ENCODE data around the gene RHEX. TPM values are rescaled to one million over a fixed set of nuclear protein-coding genes. Genes with fewer than 3 reads are reported as not detected.
A peak's percentile ranks its signal among the peaks of the same experiment; 100 is the strongest.
"Not testable (repeated sequence)": the region's sequence is repeated elsewhere in the genome, so short reads cannot be mapped to it uniquely, and the experiment has no call there.

The RHEX gene
- polyA plus RNA-seq, 6 donors from 2014 or later: 0.28 to 5.3 (median 0.60) TPM

GRCh38 chr1:206055639-206056323, 2.8 kb downstream of the RHEX start:
- peaks cover 58 to 86% (median 82%) of the 10 kb centered on the region in 3 donors for H3K4me1 Mint-ChIP-seq
- not testable (repeated sequence) for H3K27me3 Mint-ChIP-seq; DNase-seq; H3K9me3 Mint-ChIP-seq; ATAC-seq (ENCODE audit: low read depth in 2 of 2); H3K36me3 Mint-ChIP-seq
- H3K27ac Mint-ChIP-seq: peak overlapping the region in 5 of 6 donors; percentile 18 to 71 (median 24)
- peak overlapping the region in 3 of 8 donors; percentile 4 to 45 (median 21) for H3K4me3 Mint-ChIP-seq

- peaks cover 44 to 69% (median 63%) of the 10 kb centered on the region in 3 donors for H3K4me1 Mint-ChIP-seq
- peak overlapping the region; percentile 1 to 96 (median 90) for H3K27ac Mint-ChIP-seq
- peaks cover 14 to 17% of the 10 kb centered on the region in 2 donors for H3K36me3 Mint-ChIP-seq
- DNase-seq; H3K9me3 Mint-ChIP-seq; ATAC-seq (ENCODE audit: low read depth in 2 of 2); H3K27me3 Mint-ChIP-seq: not testable (repeated sequence)
- H3K4me3 Mint-ChIP-seq: peak overlapping the region in 7 of 8 donors; percentile 25 to 80 (median 43)
These were observed 5.4 kb downstream of the RHEX start for GRCh38 chr1:206058289-206058926.

DNA sequence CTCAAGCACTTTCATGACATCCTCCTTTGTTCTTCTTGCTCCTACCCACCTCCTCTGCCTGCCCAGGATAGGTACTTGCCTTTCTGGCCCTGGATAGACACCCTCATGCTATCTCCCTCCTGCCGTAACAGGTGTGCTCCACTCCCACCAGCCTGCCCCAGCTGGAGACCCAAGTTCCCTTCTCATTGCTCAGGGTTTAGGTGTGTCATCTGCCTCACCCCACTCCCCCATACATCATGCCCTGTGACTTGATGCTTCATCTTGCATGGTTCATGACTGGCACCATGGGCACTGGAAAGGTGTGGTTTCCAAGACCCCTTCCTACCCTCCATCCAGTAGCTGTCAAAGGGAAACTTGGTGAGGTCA, 5.9 kb downstream of the RHEX start:
- no peak for DNase-seq
- peak overlapping the region in 5 of 6 donors; percentile 47 to 96 (median 93) for H3K27ac Mint-ChIP-seq
- no peaks in the 10 kb centered on the region for H3K27me3 Mint-ChIP-seq
- no peak for ATAC-seq (ENCODE audit: low read depth in 2 of 2)
- peak overlapping the region in 4 of 8 donors; percentile 25 to 76 (median 48) for H3K4me3 Mint-ChIP-seq
- H3K9me3 Mint-ChIP-seq: peaks cover 0 to 4% (median 2%) of the 10 kb centered on the region in 7 donors
- peaks cover 14 to 17% of the 10 kb centered on the region in 2 donors for H3K36me3 Mint-ChIP-seq
- H3K4me1 Mint-ChIP-seq: peaks cover 39 to 64% (median 58%) of the 10 kb centered on the region in 3 donors

- Mint-ChIP-seq H3K27me3 (no peaks in the 10 kb centered on the region), H3K4me1 (peaks cover 36 to 60% (median 54%) of the 10 kb centered on the region in 3 donors), H3K36me3 (peaks cover 14 to 17% of the 10 kb centered on the region in 2 donors), H3K9me3 (peaks cover 0 to 4% (median 2%) of the 10 kb centered on the region in 7 donors), H3K4me3 (peak overlapping the region in 2 of 8 donors; percentile 25 to 48), H3K27ac (peak overlapping the region in 4 of 6 donors; percentile 85 to 98 (median 90))
- DNase-seq (no peak), ATAC-seq (ENCODE audit: low read depth in 2 of 2) (no peak)
These were observed 6.5 kb downstream of the RHEX start for GRCh38 chr1:206059355-206059915.

GRCh38 chr1:206060844-206061243, 7.9 kb downstream of the RHEX start:
- ATAC-seq (ENCODE audit: low read depth in 2 of 2) (no peak), DNase-seq (no peak)
- Mint-ChIP-seq H3K27me3 (no peaks in the 10 kb centered on the region), H3K27ac (peak overlapping the region in 2 of 6 donors; percentile 11 to 86), H3K36me3 (peaks cover 14 to 17% of the 10 kb centered on the region in 2 donors), H3K4me3 (no peak overlapping the region), H3K9me3 (peaks cover 0 to 4% (median 2%) of the 10 kb centered on the region in 7 donors), H3K4me1 (peaks cover 40 to 60% (median 54%) of the 10 kb centered on the region in 3 donors)

DNA sequence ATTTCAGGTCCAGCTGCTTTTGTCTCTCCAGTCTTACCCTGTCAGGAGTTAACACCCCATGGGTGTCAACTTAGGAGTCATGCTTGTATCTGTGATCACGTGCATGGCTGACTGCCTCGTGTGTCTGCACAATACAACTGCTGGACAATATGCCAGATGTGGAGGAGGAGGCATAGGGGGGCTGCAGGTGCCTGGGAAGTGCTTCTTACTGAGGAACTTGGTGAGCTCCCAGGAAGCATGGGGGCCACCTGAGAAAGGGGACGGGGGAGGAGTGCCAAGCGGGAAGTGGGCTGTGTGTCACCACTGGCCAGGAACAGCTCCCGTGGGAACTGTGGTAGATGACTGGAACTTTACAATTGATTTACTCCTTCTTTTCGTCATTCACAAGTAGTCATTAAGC, 9.5 kb downstream of the RHEX start:
- no peak for DNase-seq
- Mint-ChIP-seq H3K27me3 (no peaks in the 10 kb centered on the region), H3K4me1 (peaks cover 44 to 68% (median 65%) of the 10 kb centered on the region in 3 donors), H3K9me3 (peaks cover 0 to 4% (median 2%) of the 10 kb centered on the region in 7 donors), H3K27ac (peak overlapping the region in 2 of 6 donors; percentile 7 to 34), H3K4me3 (no peak overlapping the region), H3K36me3 (peaks cover 7 to 17% of the 10 kb centered on the region in 2 donors)
- no peak for ATAC-seq (ENCODE audit: low read depth in 2 of 2)

GRCh38 chr1:206064001-206064400, 11.0 kb downstream of the RHEX start:
- H3K27ac Mint-ChIP-seq; H3K27me3 Mint-ChIP-seq; DNase-seq; H3K9me3 Mint-ChIP-seq; ATAC-seq (ENCODE audit: low read depth in 2 of 2); H3K4me3 Mint-ChIP-seq: not testable (repeated sequence)
- peaks cover 7 to 17% of the 10 kb centered on the region in 2 donors for H3K36me3 Mint-ChIP-seq
- peaks cover 47 to 67% (median 62%) of the 10 kb centered on the region in 3 donors for H3K4me1 Mint-ChIP-seq

DNA sequence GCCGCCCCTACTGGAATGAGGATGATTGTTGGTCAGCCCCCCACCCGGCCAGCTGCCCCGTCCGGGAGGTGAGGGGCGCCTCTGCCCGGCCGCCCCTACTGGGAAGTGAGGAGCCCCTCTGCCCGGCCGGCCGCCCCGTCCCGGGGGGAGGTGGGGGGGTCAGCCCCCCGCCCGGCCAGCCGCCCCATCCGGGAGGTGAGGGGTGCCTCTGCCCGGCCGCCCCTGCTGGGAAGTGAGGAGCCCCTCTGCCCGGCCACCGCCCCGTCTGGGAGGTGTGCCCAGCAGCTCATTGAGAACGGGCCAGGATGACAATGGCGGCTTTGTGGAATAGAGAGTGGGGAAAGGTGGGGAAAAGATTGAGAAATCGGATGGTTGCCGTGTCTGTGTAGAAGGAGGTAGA, 11.5 kb downstream of the RHEX start:
- H3K4me3 Mint-ChIP-seq; ATAC-seq (ENCODE audit: low read depth in 2 of 2); H3K27ac Mint-ChIP-seq; DNase-seq; H3K9me3 Mint-ChIP-seq; H3K27me3 Mint-ChIP-seq: not testable (repeated sequence)
- Mint-ChIP-seq H3K4me1 (peaks cover 44 to 62% (median 57%) of the 10 kb centered on the region in 3 donors), H3K36me3 (peaks cover 7 to 17% of the 10 kb centered on the region in 2 donors)

- ATAC-seq (ENCODE audit: low read depth in 2 of 2) (no peak), DNase-seq (no peak)
- H3K4me1 Mint-ChIP-seq: peaks cover 33 to 51% (median 45%) of the 10 kb centered on the region in 3 donors
- peak overlapping the region in 4 of 6 donors; percentile 26 to 88 (median 39) for H3K27ac Mint-ChIP-seq
- H3K36me3 Mint-ChIP-seq: peaks cover 7 to 10% of the 10 kb centered on the region in 2 donors
- H3K4me3 Mint-ChIP-seq: no peak overlapping the region
- H3K27me3 Mint-ChIP-seq: no peaks in the 10 kb centered on the region
- H3K9me3 Mint-ChIP-seq: peaks cover 0 to 4% (median 2%) of the 10 kb centered on the region in 7 donors
These were observed 12.7 kb downstream of the RHEX start for GRCh38 chr1:206065547-206066145.

DNA sequence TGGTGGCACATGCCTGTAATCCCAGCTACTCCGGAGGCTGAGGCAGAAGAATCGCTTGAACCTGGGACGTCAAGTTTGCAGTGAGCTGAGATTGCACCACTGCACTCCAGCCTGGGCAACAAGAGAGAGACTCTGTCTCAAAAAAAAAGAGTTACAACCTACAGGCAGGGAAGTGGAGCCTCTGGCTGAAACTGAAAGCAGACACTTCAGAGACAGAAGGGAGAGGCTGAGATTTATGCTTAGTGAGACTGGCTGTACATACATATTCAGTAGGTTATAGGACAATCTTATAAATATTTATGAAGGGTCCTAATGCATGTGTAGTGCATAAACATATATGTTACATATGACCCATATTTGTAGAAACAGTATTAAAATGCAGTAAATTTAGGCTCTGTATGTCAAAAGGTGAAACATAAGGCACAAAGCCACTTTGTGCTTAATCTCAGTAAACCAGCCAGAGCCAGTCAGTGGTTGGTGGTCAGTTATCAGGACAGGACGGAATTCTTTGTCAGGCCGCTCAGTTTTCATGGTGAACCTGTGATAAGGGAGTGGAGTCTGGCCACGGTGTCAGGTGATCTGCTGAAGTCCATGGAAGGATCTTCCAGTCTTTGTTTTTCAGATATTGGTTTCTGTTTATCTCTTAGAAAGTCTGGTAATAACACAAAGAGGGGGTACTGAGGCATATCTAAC, 13.7 kb downstream of the RHEX start:
- DNase-seq: peak; percentile 64
- Mint-ChIP-seq H3K27me3 (no peaks in the 10 kb centered on the region), H3K27ac (peak overlapping the region; percentile 65 to 99 (median 96)), H3K36me3 (peaks cover 7 to 9% of the 10 kb centered on the region in 2 donors), H3K4me1 (peaks cover 32 to 45% (median 43%) of the 10 kb centered on the region in 3 donors), H3K9me3 (peaks cover 0 to 4% (median 2%) of the 10 kb centered on the region in 7 donors), H3K4me3 (peak overlapping the region in 7 of 8 donors; percentile 22 to 79 (median 50))
- peak; percentile 90 to 92 for ATAC-seq (ENCODE audit: low read depth in 2 of 2)

DNA sequence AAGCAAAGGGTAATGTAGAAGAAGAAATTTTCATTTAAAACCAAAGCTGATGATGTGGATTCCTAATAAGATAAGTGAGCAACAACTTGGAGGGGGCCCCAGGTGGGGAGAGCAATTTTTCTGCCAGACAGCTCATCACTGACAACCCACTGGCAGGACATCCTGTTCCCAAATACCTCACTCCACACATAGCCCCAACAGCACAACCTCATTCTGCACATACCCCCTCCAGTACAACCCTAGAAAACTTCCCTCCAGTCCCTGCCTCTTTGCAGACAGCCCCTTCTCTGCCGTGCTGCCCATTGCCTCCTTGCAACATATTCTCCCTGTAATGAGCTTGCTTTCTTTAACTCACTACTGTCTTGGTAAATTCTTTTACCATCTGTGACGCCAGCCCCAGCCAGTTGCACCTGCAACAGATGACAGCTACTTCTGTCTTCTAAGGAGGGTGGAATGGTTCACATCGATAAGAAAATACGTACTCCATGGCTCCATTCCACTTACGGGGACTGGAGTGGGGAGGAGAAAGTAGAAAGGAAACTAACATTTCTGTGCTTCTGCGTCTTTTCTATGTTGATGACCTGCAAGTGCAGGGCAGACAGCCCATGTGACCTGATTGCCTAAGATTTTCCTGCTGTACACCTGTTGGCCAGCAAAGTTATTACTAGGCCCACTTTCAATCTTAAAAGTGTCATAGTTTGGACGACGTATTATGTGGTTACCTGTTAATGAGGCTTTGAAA, 14.7 kb downstream of the RHEX start:
- H3K27ac Mint-ChIP-seq: peak overlapping the region; percentile 65 to 99 (median 95)
- peak; percentile 45 to 50 for ATAC-seq (ENCODE audit: low read depth in 2 of 2)
- H3K36me3 Mint-ChIP-seq: peaks cover 5 to 7% of the 10 kb centered on the region in 2 donors
- peaks cover 28 to 42% (median 41%) of the 10 kb centered on the region in 3 donors for H3K4me1 Mint-ChIP-seq
- no peaks in the 10 kb centered on the region for H3K27me3 Mint-ChIP-seq
- peak overlapping the region in 7 of 8 donors; percentile 47 to 86 (median 73) for H3K4me3 Mint-ChIP-seq
- peak; percentile 37 for DNase-seq
- peaks cover 0 to 4% (median 2%) of the 10 kb centered on the region in 7 donors for H3K9me3 Mint-ChIP-seq

DNA sequence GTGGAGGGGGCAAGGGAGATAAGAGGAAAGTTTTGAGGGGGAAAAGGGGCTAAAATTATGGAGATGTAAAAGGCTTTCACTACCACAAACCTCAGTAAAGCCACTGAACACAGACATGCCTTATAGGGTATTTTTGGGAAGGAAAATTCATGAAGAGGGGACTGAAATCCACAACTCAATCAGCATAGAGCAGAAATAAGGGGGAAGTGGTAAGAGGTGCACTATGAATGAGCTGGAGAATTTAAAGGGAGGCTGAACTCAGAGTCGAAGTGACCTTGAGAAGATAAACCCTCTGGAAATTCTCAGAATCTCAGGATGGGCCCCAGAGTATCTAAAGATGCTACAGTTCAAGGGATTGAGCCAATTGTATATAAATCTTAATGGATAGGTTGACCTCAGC, 15.3 kb downstream of the RHEX start:
- DNase-seq (no peak), ATAC-seq (ENCODE audit: low read depth in 2 of 2) (peak in 1 of 2 donors; percentile 4)
- no peaks in the 10 kb centered on the region for H3K27me3 Mint-ChIP-seq
- H3K4me3 Mint-ChIP-seq: peak overlapping the region in 7 of 8 donors; percentile 47 to 86 (median 73)
- peaks cover 23 to 40% (median 37%) of the 10 kb centered on the region in 3 donors for H3K4me1 Mint-ChIP-seq
- peak overlapping the region; percentile 65 to 99 (median 95) for H3K27ac Mint-ChIP-seq
- peaks cover 0 to under 1% of the 10 kb centered on the region in 2 donors for H3K36me3 Mint-ChIP-seq
- H3K9me3 Mint-ChIP-seq: peaks cover 0 to 2% (median 0%) of the 10 kb centered on the region in 7 donors
